GM12864 (cell line): Measurements from ENCODE around the gene DAB2.

Source experiments
- DNase-seq: peaks from one replicate; pipeline ENCODE4 v3.0.0-alpha.2; 2011; ENCODE audit warnings: low read depth
- H3K4me3 ChIP-seq: 2 replicates; pipeline ENCODE4 v1.5.1; 2011; ENCODE audit warnings: mild to moderate bottlenecking, low read depth, low read length, control low read depth
- TF ChIP-seq, protein P1 (sequence below): IDR thresholded peaks from 2 replicates; pipeline ENCODE4 v1.5.1; 2011; ENCODE audit warnings: low read depth, mild to moderate bottlenecking, moderate library complexity, low read length, control low read depth, inconsistent platforms; ENCODE audit errors: missing control alignments

DAB2 gene

DNA sequence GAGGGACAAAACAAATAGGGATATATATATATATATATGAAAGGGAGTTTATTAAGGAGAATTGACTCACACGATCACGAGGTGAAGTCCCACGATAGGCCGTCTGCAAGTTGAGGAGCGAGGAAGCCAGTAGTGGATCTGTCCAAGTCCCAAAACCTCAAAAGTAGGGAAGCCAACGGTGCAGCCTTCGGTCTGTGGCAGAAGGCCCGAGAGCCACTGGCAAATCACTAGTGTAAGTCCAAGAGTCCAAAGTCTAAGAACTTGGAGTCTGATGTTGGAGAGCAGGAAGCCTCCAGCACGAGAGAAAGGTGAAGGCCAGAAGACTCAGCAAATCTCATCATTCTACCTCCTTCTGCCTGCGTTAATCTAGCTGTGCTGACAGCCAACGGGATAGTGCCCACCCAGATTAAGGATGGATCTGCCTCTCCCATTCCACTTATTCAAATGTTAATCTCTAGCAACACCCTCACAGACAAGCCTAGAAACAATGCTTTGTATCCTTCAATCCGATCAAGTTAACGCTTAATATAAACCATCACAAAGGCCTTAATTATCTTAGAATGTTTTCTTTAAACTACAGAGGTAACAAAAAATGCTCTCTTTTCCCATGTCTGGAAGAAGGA, 23.8 kb upstream of the DAB2 start:
- DNase-seq, result no peak
- TF ChIP-seq, protein P1, sequence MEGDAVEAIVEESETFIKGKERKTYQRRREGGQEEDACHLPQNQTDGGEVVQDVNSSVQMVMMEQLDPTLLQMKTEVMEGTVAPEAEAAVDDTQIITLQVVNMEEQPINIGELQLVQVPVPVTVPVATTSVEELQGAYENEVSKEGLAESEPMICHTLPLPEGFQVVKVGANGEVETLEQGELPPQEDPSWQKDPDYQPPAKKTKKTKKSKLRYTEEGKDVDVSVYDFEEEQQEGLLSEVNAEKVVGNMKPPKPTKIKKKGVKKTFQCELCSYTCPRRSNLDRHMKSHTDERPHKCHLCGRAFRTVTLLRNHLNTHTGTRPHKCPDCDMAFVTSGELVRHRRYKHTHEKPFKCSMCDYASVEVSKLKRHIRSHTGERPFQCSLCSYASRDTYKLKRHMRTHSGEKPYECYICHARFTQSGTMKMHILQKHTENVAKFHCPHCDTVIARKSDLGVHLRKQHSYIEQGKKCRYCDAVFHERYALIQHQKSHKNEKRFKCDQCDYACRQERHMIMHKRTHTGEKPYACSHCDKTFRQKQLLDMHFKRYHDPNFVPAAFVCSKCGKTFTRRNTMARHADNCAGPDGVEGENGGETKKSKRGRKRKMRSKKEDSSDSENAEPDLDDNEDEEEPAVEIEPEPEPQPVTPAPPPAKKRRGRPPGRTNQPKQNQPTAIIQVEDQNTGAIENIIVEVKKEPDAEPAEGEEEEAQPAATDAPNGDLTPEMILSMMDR, result no peak
- no peak overlapping the region for H3K4me3 ChIP-seq

DNA sequence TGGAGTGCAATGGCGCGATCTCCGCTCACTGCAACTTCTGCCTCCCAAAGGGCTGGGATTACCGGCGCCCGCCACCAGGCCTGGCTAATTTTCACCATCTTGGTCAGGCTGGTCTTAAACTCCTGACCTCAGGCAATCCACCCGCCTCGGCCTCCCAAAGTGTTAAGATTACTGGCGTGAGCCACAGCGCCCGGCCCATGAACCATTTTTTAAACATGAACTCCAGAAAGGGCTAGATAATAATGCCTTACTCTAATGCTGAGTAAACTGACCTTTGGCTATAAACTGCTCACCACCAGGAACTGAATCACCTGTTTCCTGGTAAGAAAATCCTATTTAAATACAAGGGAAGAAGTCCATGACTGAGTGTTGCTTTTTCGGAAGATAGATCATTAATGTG, 23.2 kb upstream of the DAB2 start:
- TF ChIP-seq, protein P1, result no peak
- no peak for DNase-seq
- H3K4me3 ChIP-seq, result no peak overlapping the region

DNA sequence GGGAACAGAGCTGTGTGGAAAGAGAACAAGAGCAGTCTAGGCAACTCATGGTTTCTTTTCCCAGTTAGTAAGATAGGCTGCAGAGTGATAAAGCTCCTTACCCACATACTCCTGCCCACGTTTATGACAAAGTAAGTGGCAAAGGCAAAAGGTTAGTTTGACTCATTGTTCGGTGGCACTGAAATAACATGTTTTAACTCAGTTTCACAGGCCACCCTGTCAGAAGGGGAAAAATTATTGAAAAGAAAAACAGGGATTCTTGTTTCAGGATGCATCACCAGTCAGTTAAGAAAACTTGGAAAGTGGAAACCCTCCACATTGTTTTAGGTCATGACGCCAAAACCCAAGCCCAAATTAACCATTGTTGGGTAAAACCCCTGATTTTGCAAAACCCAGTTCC, 22.3 kb upstream of the DAB2 start:
- no peak overlapping the region for H3K4me3 ChIP-seq
- TF ChIP-seq, protein P1, result no peak
- no peak for DNase-seq

DNA sequence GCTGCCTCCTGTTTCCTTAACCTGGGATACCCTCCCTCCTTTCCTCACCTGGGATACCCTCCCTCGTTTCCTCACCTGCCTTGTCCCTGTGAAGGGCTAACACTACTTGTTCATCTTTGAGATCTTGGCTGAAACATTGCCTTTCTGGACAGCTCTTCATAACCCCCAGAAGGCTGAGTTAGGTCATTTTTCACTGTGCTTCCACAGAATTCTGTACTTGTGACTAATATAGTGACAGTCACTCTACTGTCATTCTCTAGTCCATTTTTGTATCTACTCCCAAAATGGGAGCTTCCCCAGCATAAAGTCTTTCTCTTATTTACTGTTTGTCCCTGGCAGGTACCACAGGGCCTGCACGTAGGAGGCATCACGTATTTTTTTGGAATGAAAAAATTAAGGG, 21.5 kb upstream of the DAB2 start:
- TF ChIP-seq, protein P1, result no peak
- DNase-seq, result no peak
- H3K4me3 ChIP-seq, result no peak overlapping the region

DNA sequence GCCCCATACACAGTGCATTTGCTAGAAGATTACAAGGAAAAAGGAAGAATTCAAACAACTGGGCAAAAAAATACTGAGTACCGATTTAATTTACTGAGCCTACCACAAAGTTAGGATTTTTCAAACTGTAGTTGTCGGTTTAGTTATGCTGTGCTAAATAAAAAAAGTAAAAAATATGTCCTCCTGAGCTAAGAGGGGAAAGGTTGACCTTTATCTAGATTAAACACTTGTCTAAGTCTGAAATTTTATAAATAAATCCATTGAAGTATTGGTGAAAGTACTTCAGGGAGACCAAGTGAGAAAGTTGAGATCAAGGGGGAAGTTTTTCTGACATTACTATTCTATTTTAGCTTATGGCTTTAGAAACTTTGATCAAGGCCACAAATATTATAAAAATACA, 19.1 kb upstream of the DAB2 start:
- DNase-seq, result no peak

DNA sequence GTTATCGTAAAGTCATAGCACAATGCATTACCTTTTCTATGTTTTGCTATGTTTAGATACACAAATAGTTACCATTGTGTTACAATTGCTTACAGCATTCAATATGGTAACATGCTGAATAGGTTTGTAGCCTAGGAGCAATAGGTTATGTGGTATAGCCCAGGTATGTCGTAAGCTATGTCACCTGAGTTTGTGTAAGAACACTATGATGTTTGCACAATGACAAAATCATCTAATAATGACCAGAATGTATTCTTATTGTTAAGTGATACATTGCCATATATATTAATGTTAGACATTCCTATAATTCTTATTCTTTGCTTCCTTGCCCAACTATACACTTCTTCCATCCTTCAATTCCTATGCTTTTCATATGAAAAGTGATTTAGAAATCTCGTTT, 18.2 kb upstream of the DAB2 start:
- no peak overlapping the region for H3K4me3 ChIP-seq

More for the DNA sequence above, 19.1 kb upstream of the DAB2 start:
- H3K4me3 ChIP-seq, result no peak overlapping the region
- TF ChIP-seq, protein P1, result no peak

DNA sequence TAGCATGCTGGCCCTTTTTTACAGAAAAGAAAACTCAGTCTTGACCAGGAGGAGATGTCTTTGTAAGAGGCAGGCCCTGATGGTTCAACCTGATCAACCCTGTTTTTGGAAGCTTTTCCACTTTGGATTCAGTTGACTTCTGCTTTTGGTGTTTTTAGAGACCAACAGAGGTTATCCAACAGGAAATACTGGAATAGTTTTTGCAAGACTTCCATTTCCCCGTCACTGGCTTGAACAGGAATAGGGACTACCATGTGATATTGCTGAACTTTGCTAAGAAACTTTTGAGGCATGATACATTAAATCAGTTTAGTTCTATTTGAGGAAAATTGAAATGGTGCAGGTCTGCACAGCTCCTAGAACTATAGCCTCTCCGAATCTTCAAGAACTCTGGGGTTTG, 17.1 kb upstream of the DAB2 start:
- no peak for DNase-seq
- TF ChIP-seq, protein P1, result no peak
- no peak overlapping the region for H3K4me3 ChIP-seq

More for the DNA sequence above, 18.2 kb upstream of the DAB2 start:
- no peak for DNase-seq
- TF ChIP-seq, protein P1, result no peak
